ENCODE measurements around the gene KCNJ3.
"Not testable (repeated sequence)": the region's sequence is repeated elsewhere in the genome, so short reads cannot be mapped to it uniquely, and the experiment has no call there.

The KCNJ3 gene

GRCh38 chr2:154836632-154837031, 138.1 kb downstream of the KCNJ3 start:
- no peak for TF ChIP-seq FOXP2 (optimal IDR thresholded peaks at IDR 0.05; ENCODE audit: control extremely low read depth, extremely low read length, insufficient read depth)
- no peak for TF ChIP-seq EZH2 (IDR thresholded peaks at IDR 0.05)
- TF ChIP-seq POLR2AphosphoS5 (IDR thresholded peaks at IDR 0.05; ENCODE audit: borderline replicate concordance, low read depth, low read length) = no peak
- no peaks in the 10 kb centered on the region for H3K9me3 ChIP-seq (ENCODE audit: low read depth, low read length)
- no peak overlapping the region for H3K4me3 ChIP-seq
- H3K36me3 ChIP-seq (ENCODE audit: insufficient read depth, low read length) = no peaks in the 10 kb centered on the region
- no peak for DNase-seq (ENCODE audit: low read depth, low spot score)
- H3K27ac ChIP-seq = no peak overlapping the region
- H3K9ac ChIP-seq (ENCODE audit: insufficient read length) = no peak overlapping the region

DNA sequence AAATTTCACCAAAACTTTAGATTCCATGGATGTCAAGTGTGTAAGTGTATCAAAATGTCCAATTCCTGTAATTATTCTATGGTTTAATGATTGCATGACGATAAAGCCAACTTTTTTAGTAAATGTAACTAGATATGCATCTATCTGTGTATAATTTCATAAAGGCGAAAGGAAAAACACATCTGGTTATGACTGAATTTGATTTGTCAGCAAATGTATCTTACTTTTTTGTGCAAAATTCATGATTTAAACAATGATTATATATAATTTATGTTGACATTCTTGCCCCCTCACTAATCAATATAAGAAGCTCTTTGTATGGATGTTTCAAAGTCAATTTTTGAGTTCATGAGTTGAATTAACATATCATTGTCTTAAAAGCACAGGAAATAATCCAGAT, 138.5 kb downstream of the KCNJ3 start:
- no peak for DNase-seq (ENCODE audit: low read depth, low spot score)
- no peak overlapping the region for H3K27ac ChIP-seq
- H3K4me3 ChIP-seq = no peak overlapping the region
- H3K9ac ChIP-seq (ENCODE audit: insufficient read length) = no peak overlapping the region
- TF ChIP-seq POLR2AphosphoS5 (IDR thresholded peaks at IDR 0.05; ENCODE audit: borderline replicate concordance, low read depth, low read length) = no peak
- no peak for TF ChIP-seq EZH2 (IDR thresholded peaks at IDR 0.05)
- no peaks in the 10 kb centered on the region for H3K36me3 ChIP-seq (ENCODE audit: insufficient read depth, low read length)
- no peaks in the 10 kb centered on the region for H3K9me3 ChIP-seq (ENCODE audit: low read depth, low read length)

DNA sequence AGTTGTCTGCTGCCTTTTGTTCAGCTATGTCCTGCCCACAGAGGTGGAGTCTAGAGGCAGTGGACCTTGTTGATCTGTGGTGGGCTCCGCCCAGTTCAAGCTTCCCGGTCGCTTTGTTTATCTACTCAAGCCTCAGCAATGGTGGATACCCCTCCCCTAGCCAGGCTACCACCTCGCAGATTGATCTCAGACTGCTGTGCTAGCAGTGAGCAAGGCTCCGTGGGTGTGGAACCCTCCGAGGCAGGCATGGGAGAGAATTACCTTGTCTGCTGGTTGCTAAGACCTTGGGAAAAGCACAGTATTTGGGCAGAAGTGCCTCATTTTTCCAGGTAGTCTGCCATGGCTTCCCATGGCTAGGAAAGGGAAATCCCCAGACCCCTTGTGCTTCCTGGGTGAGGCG, 146.0 kb downstream of the KCNJ3 start:
- no peak for DNase-seq (ENCODE audit: low read depth, low spot score)
- Histone ChIP-seq H3K27ac (no peak overlapping the region), H3K9me3 (ENCODE audit: low read depth, low read length) (no peaks in the 10 kb centered on the region), H3K4me3 (no peak overlapping the region), H3K9ac (ENCODE audit: insufficient read length) (no peak overlapping the region), H3K36me3 (ENCODE audit: insufficient read depth, low read length) (no peaks in the 10 kb centered on the region)
- TF ChIP-seq EZH2 (IDR thresholded peaks at IDR 0.05) (no peak), POLR2AphosphoS5 (IDR thresholded peaks at IDR 0.05; ENCODE audit: borderline replicate concordance, low read depth, low read length) (no peak), FOXP2 (optimal IDR thresholded peaks at IDR 0.05; ENCODE audit: control extremely low read depth, extremely low read length, insufficient read depth) (no peak)

- Histone ChIP-seq H3K9me3 (ENCODE audit: low read depth, low read length) (no peaks in the 10 kb centered on the region), H3K4me3 (no peak overlapping the region), H3K36me3 (ENCODE audit: insufficient read depth, low read length) (no peaks in the 10 kb centered on the region), H3K27ac (no peak overlapping the region), H3K9ac (ENCODE audit: insufficient read length) (no peak overlapping the region)
- DNase-seq (ENCODE audit: low read depth, low spot score) = no peak
- no peak for TF ChIP-seq FOXP2 (optimal IDR thresholded peaks at IDR 0.05; ENCODE audit: control extremely low read depth, extremely low read length, insufficient read depth)
- no peak for TF ChIP-seq EZH2 (IDR thresholded peaks at IDR 0.05)
- TF ChIP-seq POLR2AphosphoS5 (IDR thresholded peaks at IDR 0.05; ENCODE audit: borderline replicate concordance, low read depth, low read length) = no peak
Observed at GRCh38 chr2:154846842-154847241, 148.3 kb downstream of the KCNJ3 start.

- Histone ChIP-seq H3K36me3 (ENCODE audit: insufficient read depth, low read length) (no peaks in the 10 kb centered on the region), H3K9ac (ENCODE audit: insufficient read length) (no peak overlapping the region), H3K27ac (no peak overlapping the region), H3K9me3 (ENCODE audit: low read depth, low read length) (no peaks in the 10 kb centered on the region), H3K4me3 (no peak overlapping the region)
- DNase-seq (ENCODE audit: low read depth, low spot score) = no peak
- no peak for TF ChIP-seq POLR2AphosphoS5 (IDR thresholded peaks at IDR 0.05; ENCODE audit: borderline replicate concordance, low read depth, low read length)
- no peak for TF ChIP-seq EZH2 (IDR thresholded peaks at IDR 0.05)
- no peak for TF ChIP-seq FOXP2 (optimal IDR thresholded peaks at IDR 0.05; ENCODE audit: control extremely low read depth, extremely low read length, insufficient read depth)
Observed at GRCh38 chr2:154849482-154849881, 151.0 kb downstream of the KCNJ3 start.

GRCh38 chr2:154850532-154850931, 152.0 kb downstream of the KCNJ3 start:
- no peak overlapping the region for H3K27ac ChIP-seq
- no peak for DNase-seq (ENCODE audit: low read depth, low spot score)
- no peak overlapping the region for H3K4me3 ChIP-seq
- no peaks in the 10 kb centered on the region for H3K9me3 ChIP-seq (ENCODE audit: low read depth, low read length)
- no peaks in the 10 kb centered on the region for H3K36me3 ChIP-seq (ENCODE audit: insufficient read depth, low read length)
- TF ChIP-seq FOXP2 (optimal IDR thresholded peaks at IDR 0.05; ENCODE audit: control extremely low read depth, extremely low read length, insufficient read depth) (no peak), EZH2 (IDR thresholded peaks at IDR 0.05) (no peak), POLR2AphosphoS5 (IDR thresholded peaks at IDR 0.05; ENCODE audit: borderline replicate concordance, low read depth, low read length) (no peak)
- H3K9ac ChIP-seq (ENCODE audit: insufficient read length) = no peak overlapping the region

DNA sequence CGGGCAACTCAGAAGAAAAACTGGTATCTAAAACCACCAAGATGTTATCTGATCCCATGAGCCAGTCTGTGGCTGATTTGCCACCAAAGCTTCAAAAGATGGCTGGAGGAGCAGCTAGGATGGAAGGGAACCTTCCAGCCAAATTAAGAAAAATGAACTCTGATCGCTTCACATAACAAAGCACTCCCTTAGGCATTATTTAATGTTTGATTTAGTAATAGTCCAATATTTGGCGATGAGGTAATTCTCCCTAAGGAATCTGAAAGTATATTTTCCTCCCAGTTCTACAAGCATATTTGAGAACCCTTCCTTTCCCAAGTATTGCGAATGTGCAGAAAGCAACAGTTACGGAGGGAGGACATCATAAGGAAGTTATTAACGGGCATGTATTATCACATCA, 156.6 kb downstream of the KCNJ3 start:
- Histone ChIP-seq H3K4me3 (0 out of 2 replicates have a peak overlapping the region, but pooled peaks have one; percentile 10), H3K27ac (no peak overlapping the region), H3K36me3 (ENCODE audit: insufficient read depth, low read length) (no peaks in the 10 kb centered on the region), H3K9me3 (ENCODE audit: low read depth, low read length) (no peaks in the 10 kb centered on the region), H3K9ac (ENCODE audit: insufficient read length) (no peak overlapping the region)
- no peak for DNase-seq (ENCODE audit: low read depth, low spot score)
- no peak for TF ChIP-seq EZH2 (IDR thresholded peaks at IDR 0.05)
- no peak for TF ChIP-seq POLR2AphosphoS5 (IDR thresholded peaks at IDR 0.05; ENCODE audit: borderline replicate concordance, low read depth, low read length)
- no peak for TF ChIP-seq FOXP2 (optimal IDR thresholded peaks at IDR 0.05; ENCODE audit: control extremely low read depth, extremely low read length, insufficient read depth)

DNA sequence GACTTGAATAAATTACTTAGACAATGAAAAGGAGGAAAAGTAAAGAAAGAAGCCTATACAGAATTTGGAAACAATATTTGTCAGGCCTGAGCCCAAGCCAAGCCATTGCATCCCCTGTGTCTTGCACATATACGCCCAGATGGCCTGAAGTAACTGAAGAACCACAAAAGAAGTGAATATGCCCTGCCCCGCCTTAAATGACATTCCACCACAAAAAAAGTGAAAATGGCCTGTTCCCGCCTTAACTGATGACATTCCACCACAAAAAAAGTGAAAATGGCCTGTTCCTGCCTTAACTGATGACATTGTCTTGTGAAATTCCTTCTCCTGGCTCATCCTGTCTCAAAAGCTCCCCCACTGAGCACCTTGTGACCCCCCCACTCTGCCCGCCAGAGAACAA, 168.7 kb downstream of the KCNJ3 start:
- H3K27ac ChIP-seq; H3K9me3 ChIP-seq (ENCODE audit: low read depth, low read length); H3K4me3 ChIP-seq; DNase-seq (ENCODE audit: low read depth, low spot score); H3K36me3 ChIP-seq (ENCODE audit: insufficient read depth, low read length); H3K9ac ChIP-seq (ENCODE audit: insufficient read length): not testable (repeated sequence)

DNA sequence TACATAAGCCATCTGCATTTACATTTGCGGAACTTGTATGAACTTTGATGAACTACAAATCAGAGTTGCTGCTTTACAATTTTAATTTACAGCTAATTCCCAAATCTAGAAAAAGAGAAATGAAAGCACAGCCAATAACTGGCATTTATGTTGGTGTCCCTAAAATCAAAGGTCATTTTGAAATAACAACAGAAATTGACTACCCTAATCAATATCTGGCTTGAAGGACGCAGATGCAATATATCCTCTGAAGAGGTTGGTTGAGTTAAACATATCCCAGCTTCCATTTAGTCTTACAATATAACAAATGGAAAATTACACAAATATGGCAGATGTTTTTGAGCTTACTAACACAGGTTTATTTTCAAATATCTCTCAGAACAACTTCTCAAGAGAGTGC, 177.5 kb downstream of the KCNJ3 start:
- H3K9ac ChIP-seq (ENCODE audit: insufficient read length) = no peak overlapping the region
- DNase-seq (ENCODE audit: low read depth, low spot score) = no peak

More for the DNA sequence above, 177.5 kb downstream of the KCNJ3 start:
- Histone ChIP-seq H3K36me3 (ENCODE audit: insufficient read depth, low read length) (no peaks in the 10 kb centered on the region), H3K4me3 (no peak overlapping the region), H3K9me3 (ENCODE audit: low read depth, low read length) (no peaks in the 10 kb centered on the region), H3K27ac (no peak overlapping the region)
- TF ChIP-seq EZH2 (IDR thresholded peaks at IDR 0.05) = no peak
- no peak for TF ChIP-seq FOXP2 (optimal IDR thresholded peaks at IDR 0.05; ENCODE audit: control extremely low read depth, extremely low read length, insufficient read depth)
- no peak for TF ChIP-seq POLR2AphosphoS5 (IDR thresholded peaks at IDR 0.05; ENCODE audit: borderline replicate concordance, low read depth, low read length)

Measured in SK-N-MC (cell line).